Measurements from ENCODE around the gene UGT1A3.

DNA sequence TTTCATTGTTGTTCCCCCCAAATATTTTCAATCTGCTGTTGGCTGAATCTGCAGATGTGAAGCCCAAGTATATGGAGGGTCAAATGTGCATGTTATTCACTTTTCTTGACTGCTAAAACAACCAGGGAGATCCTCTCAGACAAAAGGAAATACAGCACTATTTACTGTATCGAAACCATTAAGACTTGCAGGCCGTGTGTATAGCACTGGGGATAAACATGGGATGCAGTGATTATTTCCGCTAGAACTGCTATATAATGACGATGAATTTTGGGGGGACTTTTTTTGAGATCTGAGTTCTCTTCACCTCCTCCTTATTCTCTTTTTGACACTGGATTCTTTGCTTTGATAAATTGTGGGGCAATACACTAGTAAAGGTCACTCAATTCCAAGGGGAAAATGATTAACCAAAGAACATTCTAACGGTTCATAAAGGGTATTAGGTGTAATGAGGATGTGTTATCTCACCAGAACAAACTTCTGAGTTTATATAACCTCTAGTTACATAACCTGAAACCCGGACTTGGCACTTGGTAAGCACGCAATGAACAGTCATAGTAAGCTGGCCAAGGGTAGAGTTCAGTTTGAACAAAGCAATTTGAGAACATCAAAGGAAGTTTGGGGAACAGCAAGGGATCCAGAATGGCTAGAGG, 27.7 kb downstream of the UGT1A3 start:
- TF ChIP-seq POLR2AphosphoS5 (IDR thresholded peaks at IDR 0.05; ENCODE audit: low read depth, low read length) (no peak), TAF1 (IDR thresholded peaks at IDR 0.05; ENCODE audit: low read depth, low read length) (no peak), POLR2A (IDR thresholded peaks at IDR 0.05; ENCODE audit: low read depth, low read length) (no peak), SPI1 (IDR thresholded peaks at IDR 0.05; ENCODE audit: low read depth, low read length) (no peak), PAX5 (IDR thresholded peaks at IDR 0.05; ENCODE audit: insufficient read depth, low read length, severe bottlenecking) (no peak)
